Keratinocyte (primary cell): ENCODE data around the gene CTNNA2. TPM values are rescaled to one million over a fixed set of nuclear protein-coding genes. Genes with fewer than 3 reads are reported as not detected.

Experiments used
- DNase-seq: peaks from one replicate; pipeline ENCODE4 v3.0.0-alpha.2; 2011; ENCODE audit warnings: low read depth, missing footprints, low spot score
- FAIRE-seq: peaks from 2 replicates; lab custom pipeline; 2011; peaks lifted over from hg19 to GRCh38; lab: Jason Lieb, UNC
- H2AFZ ChIP-seq: 2 replicates; pipeline ENCODE4 v1.6.0; 2012; ENCODE audit warnings: low read length, control low read depth, inconsistent platforms; ENCODE audit not compliant: control insufficient read depth
- H3K27ac ChIP-seq: 2 replicates; pipeline ENCODE4 v1.5.1; 2011; ENCODE audit warnings: low read length; ENCODE audit not compliant: control insufficient read depth, insufficient read depth
- H3K27me3 ChIP-seq: 3 replicates; pipeline ENCODE4 v1.6.0; 2011; ENCODE audit warnings: low read length; ENCODE audit not compliant: control insufficient read depth, insufficient read depth; ENCODE audit errors: extremely low read depth
- H3K36me3 ChIP-seq, 2 experiments: 2 replicates in 1 of 2; 3 replicates in 1 of 2; pipeline ENCODE4 v1.5.1; 2011; ENCODE audit warnings: low read length in 2 of 2, mild to moderate bottlenecking in 1 of 2; ENCODE audit not compliant: control insufficient read depth in 2 of 2, insufficient read depth in 2 of 2; ENCODE audit errors: extremely low read depth in 1 of 2
- H3K4me1 ChIP-seq: 3 replicates; pipeline ENCODE4 v1.5.1; 2011; ENCODE audit warnings: low read length; ENCODE audit not compliant: control insufficient read depth, insufficient read depth; ENCODE audit errors: extremely low read depth
- H3K4me2 ChIP-seq: 3 replicates; pipeline ENCODE4 v1.6.0; 2011; ENCODE audit warnings: low read depth, low read length; ENCODE audit not compliant: control insufficient read depth, insufficient read depth; ENCODE audit errors: extremely low read depth
- H3K4me3 ChIP-seq, 3 experiments: fragments of 200-600 bp in 1 of 3; sonication (generic) in 1 of 3; 2 replicates in 2 of 3; 3 replicates in 1 of 3; pipeline ENCODE4 v1.5.1; 2011 to 2016; ENCODE audit warnings: low read length in 3 of 3, mild to moderate bottlenecking in 3 of 3, control low read depth in 2 of 3, inconsistent platforms in 1 of 3, low read depth in 1 of 3, mixed read lengths in 1 of 3, mixed run types in 1 of 3, moderate library complexity in 1 of 3; ENCODE audit not compliant: control insufficient read depth in 2 of 3, insufficient read depth in 2 of 3; ENCODE audit errors: extremely low read depth in 1 of 3
- H3K79me2 ChIP-seq: 2 replicates; pipeline ENCODE4 v1.6.0; 2012; ENCODE audit warnings: low read length; ENCODE audit not compliant: control insufficient read depth, insufficient read depth
- H3K9ac ChIP-seq: 3 replicates; pipeline ENCODE4 v1.6.0; 2011; ENCODE audit warnings: low read length; ENCODE audit not compliant: control insufficient read depth, insufficient read depth; ENCODE audit errors: extremely low read depth
- H3K9me1 ChIP-seq: 3 replicates; pipeline ENCODE4 v1.6.0; 2011; ENCODE audit warnings: low read length; ENCODE audit not compliant: control insufficient read depth, insufficient read depth; ENCODE audit errors: extremely low read depth
- H3K9me3 ChIP-seq: 2 replicates; pipeline ENCODE4 v1.5.1; 2012; ENCODE audit warnings: low read depth, low read length; ENCODE audit not compliant: control insufficient read depth
- H4K20me1 ChIP-seq: 3 replicates; pipeline ENCODE4 v1.6.0; 2011; ENCODE audit warnings: low read length; ENCODE audit not compliant: control insufficient read depth, insufficient read depth; ENCODE audit errors: extremely low read depth
- CTCF ChIP-seq, 3 experiments: IDR thresholded peaks in 1 of 3; conservative IDR thresholded peaks in 1 of 3; optimal IDR thresholded peaks in 1 of 3; 2 replicates in 2 of 3; 3 replicates in 1 of 3; pipeline versions ENCODE3 to v1.5.1; 2011; ENCODE audit warnings: low read length in 3 of 3, mild to moderate bottlenecking in 3 of 3, moderate library complexity in 2 of 3, control low read depth in 1 of 3, inconsistent platforms in 1 of 3; ENCODE audit not compliant: insufficient read depth in 2 of 3; ENCODE audit errors: extremely low read depth in 1 of 3
- EZH2 ChIP-seq: IDR thresholded peaks from one replicate; pipeline ENCODE4 v1.6.1; 2012; ENCODE audit warnings: inconsistent platforms, mild to moderate bottlenecking, low read length, moderate library complexity
- dilution Hi-C: fragments of 300-500 bp; cut with MboI; formaldehyde crosslinking; loops from one replicate; pipeline ENCODE4 v1.7.0; 2020; ENCODE audit warnings: low sequenced_read_pairs; ENCODE audit not compliant: extremely low pct_ligation_motif_present
- polyA plus RNA-seq, 5 experiments: library from polyadenylated mRNA; depleted of rRNA in 3 of 5; stranded (reverse) in 3 of 5; stranded (forward) in 1 of 5; unstranded in 1 of 5; fragments of >200 nt; gene quantifications; 1 replicate in 1 of 5; 2 replicates in 3 of 5; 3 replicates in 1 of 5; pipeline versions ENCODE4 v1.2.1 to v1.2.3, GENCODE V29; 2011 to 2012; ENCODE audit warnings: missing spikeins in 2 of 5, low read depth in 1 of 5, low replicate concordance in 1 of 5

CTNNA2 gene
- polyA plus RNA-seq, 1 donor (not counting 4 experiments of a cell fraction or from before 2014, with no cell fraction given): not detected

- Histone ChIP-seq H3K36me3 (no peaks in the 10 kb centered on the region), H3K9me1 (no peaks in the 10 kb centered on the region), H3K27me3 (no peaks in the 10 kb centered on the region), H3K4me1 (no peaks in the 10 kb centered on the region), H3K4me3 (no peak overlapping the region), H3K9me3 (no peaks in the 10 kb centered on the region), H3K27ac (no peak overlapping the region), H3K4me2 (no peak overlapping the region), H2AFZ (no peak overlapping the region), H3K9ac (no peak overlapping the region), H4K20me1 (no peaks in the 10 kb centered on the region), H3K79me2 (no peaks in the 10 kb centered on the region)
- dilution Hi-C loops: no loop called here
- TF ChIP-seq CTCF (optimal IDR thresholded peaks at IDR 0.05 in 1 of 3, IDR thresholded peaks at IDR 0.05 in 1 of 3, conservative IDR thresholded peaks at IDR 0.05 in 1 of 3; ENCODE audit: extremely low read depth in 1 of 3, insufficient read depth in 2 of 3, low read length in 3 of 3): no peak
- TF ChIP-seq EZH2: no peak
- FAIRE-seq: no peak
- DNase-seq: no peak
These were observed 562.9 kb downstream of the CTNNA2 start for GRCh38 chr2:80075719-80076118.

GRCh38 chr2:80078290-80079036 lies 565.6 kb downstream of the CTNNA2 start:
- no peak overlapping the region for H2AFZ ChIP-seq
- no peak for FAIRE-seq
- dilution Hi-C loops: no loop called here

More at GRCh38 chr2:80078290-80079036, 565.6 kb downstream of the CTNNA2 start:
- no peaks in the 10 kb centered on the region for H3K79me2 ChIP-seq
- H3K9me3 ChIP-seq: no peaks in the 10 kb centered on the region
- H3K36me3 ChIP-seq: no peaks in the 10 kb centered on the region
- no peaks in the 10 kb centered on the region for H3K4me1 ChIP-seq
- no peaks in the 10 kb centered on the region for H4K20me1 ChIP-seq
- no peaks in the 10 kb centered on the region for H3K27me3 ChIP-seq
- no peak overlapping the region for H3K4me3 ChIP-seq
- DNase-seq: no peak
- no peaks in the 10 kb centered on the region for H3K9me1 ChIP-seq
- no peak for TF ChIP-seq CTCF (optimal IDR thresholded peaks at IDR 0.05 in 1 of 3, IDR thresholded peaks at IDR 0.05 in 1 of 3, conservative IDR thresholded peaks at IDR 0.05 in 1 of 3; ENCODE audit: extremely low read depth in 1 of 3, insufficient read depth in 2 of 3, low read length in 3 of 3)
- TF ChIP-seq EZH2: no peak
- H3K4me2 ChIP-seq: no peak overlapping the region
- no peak overlapping the region for H3K9ac ChIP-seq
- no peak overlapping the region for H3K27ac ChIP-seq
